ENCODE results near the gene JPH3. TPM values are rescaled to one million over a fixed set of nuclear protein-coding genes. Genes with fewer than 3 reads are reported as not detected.

Gene JPH3
- total RNA-seq, 4 donors from 2014 or later: 0.72 to 4.4 (median 1.1) TPM

DNA sequence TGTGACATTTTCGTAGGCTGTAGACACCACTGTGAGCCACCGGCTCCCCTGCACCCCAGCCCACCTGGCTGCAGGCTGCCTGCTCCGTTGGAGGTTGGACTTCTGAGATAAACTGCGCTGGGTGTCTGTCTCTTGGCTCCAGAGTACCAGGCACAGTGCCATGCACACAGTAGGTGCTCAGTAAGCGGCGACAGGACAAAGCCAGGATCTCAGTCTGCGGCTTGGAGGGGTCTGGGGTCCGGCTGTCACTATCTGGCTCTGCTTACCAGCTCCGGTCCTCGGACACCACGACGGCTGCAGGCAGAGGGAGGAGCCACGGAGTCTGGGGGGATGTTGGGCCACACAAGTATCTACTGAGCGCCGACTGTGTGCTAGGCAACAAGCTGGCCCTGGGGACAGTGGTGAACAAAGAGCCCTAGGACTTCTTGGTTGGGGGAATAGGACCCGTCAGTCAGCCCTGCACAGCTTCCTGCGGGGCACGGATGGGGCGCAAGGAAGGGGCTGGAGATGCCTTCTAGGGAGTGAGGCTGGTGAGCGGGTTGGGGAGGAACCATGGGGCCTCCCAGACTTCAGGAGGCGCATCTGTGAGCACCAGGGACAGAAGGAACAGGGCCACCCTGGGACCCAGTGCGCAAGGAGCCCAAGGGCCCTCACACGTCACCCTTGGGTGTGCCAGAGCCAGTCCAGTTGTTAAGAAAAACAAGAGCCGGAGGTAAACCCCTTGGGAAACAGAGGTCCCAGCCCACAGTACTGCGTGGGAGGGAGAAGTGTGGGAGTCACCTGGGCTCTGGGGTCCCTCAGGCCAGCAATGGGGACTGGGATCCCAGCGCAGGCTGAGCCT, 17.3 kb downstream of the JPH3 start:
- Histone ChIP-seq H3K36me3 (no peaks in the 10 kb centered on the region), H3K4me3 (no peak overlapping the region), H3K9me3 (no peaks in the 10 kb centered on the region), H3K27me3 (peaks cover 56% of the 10 kb centered on the region), H3K27ac (no peak overlapping the region), H3K4me1 (no peaks in the 10 kb centered on the region)
- WGBS, 2 donors (ENCODE audit: low coverage in 1 of 2): 32 to 49% methylated on average over 4 of the region's 26 CpGs
- TF ChIP-seq, protein P1, sequence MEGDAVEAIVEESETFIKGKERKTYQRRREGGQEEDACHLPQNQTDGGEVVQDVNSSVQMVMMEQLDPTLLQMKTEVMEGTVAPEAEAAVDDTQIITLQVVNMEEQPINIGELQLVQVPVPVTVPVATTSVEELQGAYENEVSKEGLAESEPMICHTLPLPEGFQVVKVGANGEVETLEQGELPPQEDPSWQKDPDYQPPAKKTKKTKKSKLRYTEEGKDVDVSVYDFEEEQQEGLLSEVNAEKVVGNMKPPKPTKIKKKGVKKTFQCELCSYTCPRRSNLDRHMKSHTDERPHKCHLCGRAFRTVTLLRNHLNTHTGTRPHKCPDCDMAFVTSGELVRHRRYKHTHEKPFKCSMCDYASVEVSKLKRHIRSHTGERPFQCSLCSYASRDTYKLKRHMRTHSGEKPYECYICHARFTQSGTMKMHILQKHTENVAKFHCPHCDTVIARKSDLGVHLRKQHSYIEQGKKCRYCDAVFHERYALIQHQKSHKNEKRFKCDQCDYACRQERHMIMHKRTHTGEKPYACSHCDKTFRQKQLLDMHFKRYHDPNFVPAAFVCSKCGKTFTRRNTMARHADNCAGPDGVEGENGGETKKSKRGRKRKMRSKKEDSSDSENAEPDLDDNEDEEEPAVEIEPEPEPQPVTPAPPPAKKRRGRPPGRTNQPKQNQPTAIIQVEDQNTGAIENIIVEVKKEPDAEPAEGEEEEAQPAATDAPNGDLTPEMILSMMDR (IDR thresholded peaks at IDR 0.05): no peak
- TF ChIP-seq POLR2AphosphoS5 (IDR thresholded peaks at IDR 0.05) (no peak), EP300 (IDR thresholded peaks at IDR 0.05) (no peak), POLR2A (IDR thresholded peaks at IDR 0.05) (no peak)
- no peak for ATAC-seq

- ATAC-seq: no peak
- 18% methylated on average over 2 of the region's 5 CpGs; no CpG with 5 or more reads in 1 of the 2 donors for WGBS, 2 donors (ENCODE audit: low coverage in 1 of 2)
- H3K4me3 ChIP-seq: no peak overlapping the region
- H3K27me3 ChIP-seq: peaks cover 56% of the 10 kb centered on the region
- no peak overlapping the region for H3K27ac ChIP-seq
- H3K4me1 ChIP-seq: no peaks in the 10 kb centered on the region
- H3K9me3 ChIP-seq: no peaks in the 10 kb centered on the region
- H3K36me3 ChIP-seq: no peaks in the 10 kb centered on the region
- TF ChIP-seq, protein P1 (IDR thresholded peaks at IDR 0.05): no peak
- no peak for TF ChIP-seq POLR2A (IDR thresholded peaks at IDR 0.05)
- TF ChIP-seq EP300 (IDR thresholded peaks at IDR 0.05): no peak
- no peak for TF ChIP-seq POLR2AphosphoS5 (IDR thresholded peaks at IDR 0.05)
Observed at GRCh38 chr16:87620201-87620495, 17.8 kb downstream of the JPH3 start.

DNA sequence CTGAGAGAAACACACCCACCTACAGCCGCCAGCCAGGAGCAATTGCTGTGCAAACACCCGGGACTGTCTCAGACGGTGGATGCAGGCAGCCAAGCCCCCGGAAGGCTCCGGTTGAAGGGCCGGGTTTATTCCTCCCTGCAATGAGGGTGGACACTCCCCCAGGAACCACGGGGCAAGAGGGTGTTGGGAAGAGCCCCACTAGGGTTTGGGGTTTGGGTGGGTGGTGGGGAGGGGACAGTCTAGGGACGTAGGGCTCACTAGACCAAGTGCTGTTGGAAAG, 19.2 kb downstream of the JPH3 start:
- no peak for ATAC-seq
- Histone ChIP-seq H3K9me3 (no peaks in the 10 kb centered on the region), H3K27me3 (peaks cover 59% of the 10 kb centered on the region), H3K36me3 (no peaks in the 10 kb centered on the region), H3K4me1 (no peaks in the 10 kb centered on the region), H3K4me3 (no peak overlapping the region), H3K27ac (no peak overlapping the region)
- TF ChIP-seq EP300 (IDR thresholded peaks at IDR 0.05) (no peak), POLR2AphosphoS5 (IDR thresholded peaks at IDR 0.05) (no peak), POLR2A (IDR thresholded peaks at IDR 0.05) (no peak)
- TF ChIP-seq, protein P1 (IDR thresholded peaks at IDR 0.05): no peak
- WGBS, 2 donors (ENCODE audit: low coverage in 1 of 2): no CpG with 5 or more reads among the region's 8 CpGs

DNA sequence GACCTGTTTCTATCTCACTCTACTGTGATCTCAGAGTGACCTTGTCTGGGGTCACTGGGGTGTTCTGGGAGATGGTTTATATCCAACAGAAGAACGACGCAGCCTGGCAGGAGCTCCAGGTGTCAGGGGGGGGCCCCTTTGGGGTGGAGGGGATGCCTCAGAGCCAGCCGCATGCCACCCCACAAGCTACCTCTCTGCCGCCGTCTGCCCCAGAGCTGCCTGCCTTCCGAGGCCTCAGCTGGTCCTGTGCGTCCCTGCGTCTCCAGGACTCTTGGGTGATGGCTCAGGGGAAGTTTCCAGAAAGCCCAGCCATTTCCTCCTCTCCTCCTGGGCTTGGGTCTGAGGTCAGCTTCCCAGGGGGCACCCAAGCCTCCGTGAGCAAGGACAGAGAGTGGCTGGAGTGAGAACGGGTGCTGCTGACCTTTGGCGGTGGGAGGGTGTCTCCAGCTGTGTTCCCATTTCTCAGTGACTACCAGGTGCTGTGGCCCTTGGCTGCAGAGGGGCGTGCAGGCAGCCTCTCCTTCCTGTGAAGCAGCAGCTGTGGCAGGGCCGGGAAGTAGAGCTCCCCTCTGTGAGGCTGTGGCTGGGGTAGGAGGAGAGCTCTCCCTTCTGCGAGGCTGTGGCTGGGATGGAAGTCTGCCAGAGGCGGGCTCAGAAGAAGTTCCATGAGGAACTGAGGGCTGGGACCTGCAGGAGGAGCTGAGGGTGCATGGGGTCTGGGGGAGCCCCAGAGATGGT, 19.8 kb downstream of the JPH3 start:
- Histone ChIP-seq H3K36me3 (no peaks in the 10 kb centered on the region), H3K4me1 (no peaks in the 10 kb centered on the region), H3K27ac (no peak overlapping the region), H3K4me3 (no peak overlapping the region), H3K27me3 (peaks cover 55% of the 10 kb centered on the region), H3K9me3 (no peaks in the 10 kb centered on the region)
- WGBS, 2 donors (ENCODE audit: low coverage in 1 of 2): 100% methylated on average over 1 of the region's 15 CpGs; no CpG with 5 or more reads in 1 of the 2 donors
- no peak for ATAC-seq
- no peak for TF ChIP-seq POLR2AphosphoS5 (IDR thresholded peaks at IDR 0.05)
- TF ChIP-seq EP300 (IDR thresholded peaks at IDR 0.05): no peak
- TF ChIP-seq POLR2A (IDR thresholded peaks at IDR 0.05): no peak
- TF ChIP-seq, protein P1 (IDR thresholded peaks at IDR 0.05): no peak

All from gastroesophageal sphincter (tissue), 4 donors.